Activated CD4-positive, alpha-beta memory T cell treated with anti-CD3 and anti-CD28 coated beads, Interleukin-2, amount 10 ng/mL, durations not matched to agents 7 days and 5 days (primary cell): Measurements from ENCODE around the gene COX7B. TPM values are rescaled to one million over a fixed set of nuclear protein-coding genes. Genes with fewer than 3 reads are reported as not detected.
"Not testable (repeated sequence)": the region's sequence is repeated elsewhere in the genome, so short reads cannot be mapped to it uniquely, and the experiment has no call there.

Experiments used
- CTCF ChIA-PET: fragments of 350-600 bp; sonication (Branson Sonifier 250); formaldehyde crosslinking; loops from one replicate; lab custom pipeline; 2021; ENCODE audit warnings: antibody characterized with exemption, inconsistent platforms; lab: Charles Lee
- POLR2A ChIA-PET: fragments of 350-600 bp; sonication (Branson Sonifier 250); formaldehyde crosslinking; loops from one replicate; lab custom pipeline; 2021; ENCODE audit warnings: antibody characterized with exemption; lab: Charles Lee
- DNase-seq: peaks from one replicate; pipeline ENCODE4 v3.0.0-alpha.2; 2020
- H3K27ac Mint-ChIP-seq: one replicate; pipeline ENCODE4 v1.8.0; 2021; ENCODE audit warnings: mild to moderate bottlenecking, mixed read lengths
- H3K27me3 Mint-ChIP-seq: one replicate; pipeline ENCODE4 v1.8.0; 2021; ENCODE audit warnings: mixed read lengths
- H3K36me3 Mint-ChIP-seq: one replicate; pipeline ENCODE4 v1.8.0; 2021; ENCODE audit warnings: low read depth, mixed read lengths
- H3K4me1 Mint-ChIP-seq: one replicate; pipeline ENCODE4 v1.8.0; 2021; ENCODE audit warnings: mixed read lengths
- H3K4me3 Mint-ChIP-seq: one replicate; pipeline ENCODE4 v1.8.0; 2021; ENCODE audit warnings: mild to moderate bottlenecking, mixed read lengths
- H3K9me3 Mint-ChIP-seq: one replicate; pipeline ENCODE4 v1.8.0; 2021; ENCODE audit warnings: mixed read lengths
- total RNA-seq, 2 experiments: library from RNA; stranded (reverse); gene quantifications; one replicate each; pipeline ENCODE4 v1.2.3, GENCODE V29; 2021

COX7B gene
- total RNA-seq, 2 experiments from 2014 or later, result 227 to 250 TPM

DNA sequence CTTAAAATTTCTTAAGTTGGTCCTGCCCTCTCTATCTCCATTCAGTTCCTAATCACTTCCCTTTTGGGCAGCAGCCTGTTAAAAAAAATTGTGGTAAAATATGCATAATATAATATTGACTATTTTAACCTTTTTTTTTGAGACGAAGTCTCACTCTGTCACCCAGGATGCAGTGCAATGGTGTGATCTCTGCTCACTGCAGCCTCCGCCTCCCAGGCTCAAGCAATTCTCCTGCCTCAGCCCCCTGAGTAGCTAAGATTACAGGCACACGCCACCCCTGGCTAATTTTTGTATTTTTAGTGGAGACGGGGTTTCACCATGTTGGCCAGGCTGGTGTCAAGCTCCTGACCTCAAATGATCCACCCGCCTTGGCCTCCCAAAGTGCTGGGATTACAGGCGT is 20.1 kb downstream of the COX7B start:
- DNase-seq, H3K27me3 Mint-ChIP-seq, H3K36me3 Mint-ChIP-seq, CTCF ChIA-PET, POLR2A ChIA-PET, H3K9me3 Mint-ChIP-seq, H3K27ac Mint-ChIP-seq, H3K4me3 Mint-ChIP-seq: not testable (repeated sequence)
- H3K4me1 Mint-ChIP-seq, result peaks cover 12% of the 10 kb centered on the region

DNA sequence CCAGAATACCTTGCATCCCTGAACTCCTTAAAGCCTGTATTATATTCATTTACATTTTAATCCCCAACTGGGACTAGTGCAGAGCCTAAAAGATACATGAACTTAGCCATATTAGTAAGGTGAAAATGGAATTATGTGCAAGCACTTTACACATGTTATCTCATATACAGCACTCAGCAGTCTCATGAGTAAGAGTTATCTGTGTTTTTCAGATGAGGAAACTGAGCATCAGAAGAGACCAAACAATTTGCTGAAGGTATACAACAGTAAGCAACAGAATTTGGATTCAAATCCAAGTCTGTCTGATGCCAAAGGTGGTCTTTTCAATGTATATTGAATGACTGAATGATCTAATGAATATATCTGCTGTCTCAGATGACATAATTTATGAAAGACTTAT is 23.5 kb downstream of the COX7B start:
- Mint-ChIP-seq H3K4me1 (peaks cover 3% of the 10 kb centered on the region), H3K9me3 (peaks cover 3% of the 10 kb centered on the region), H3K36me3 (peaks cover 2% of the 10 kb centered on the region), H3K4me3 (no peak overlapping the region), H3K27me3 (no peaks in the 10 kb centered on the region), H3K27ac (no peak overlapping the region)
- ChIA-PET CTCF (no interaction called here), POLR2A (no interaction called here)
- no peak for DNase-seq

- DNase-seq, result no peak
- peaks cover 3% of the 10 kb centered on the region for H3K4me1 Mint-ChIP-seq
- H3K4me3 Mint-ChIP-seq, result no peak overlapping the region
- CTCF ChIA-PET, result no interaction called here
- POLR2A ChIA-PET, result no interaction called here
- peaks cover 3% of the 10 kb centered on the region for H3K9me3 Mint-ChIP-seq
- H3K36me3 Mint-ChIP-seq, result peaks cover 5% of the 10 kb centered on the region
- H3K27me3 Mint-ChIP-seq, result no peaks in the 10 kb centered on the region
- no peak overlapping the region for H3K27ac Mint-ChIP-seq
These were observed 25.1 kb downstream of the COX7B start for GRCh38 chrX:77924320-77924859.

- H3K27ac Mint-ChIP-seq, result no peak overlapping the region
- H3K4me1 Mint-ChIP-seq, result peaks cover 3% of the 10 kb centered on the region
- POLR2A ChIA-PET, result no interaction called here
- CTCF ChIA-PET, result no interaction called here
- peaks cover 9% of the 10 kb centered on the region for H3K36me3 Mint-ChIP-seq
- no peak overlapping the region for H3K4me3 Mint-ChIP-seq
- H3K9me3 Mint-ChIP-seq, result peaks cover 3% of the 10 kb centered on the region
- no peaks in the 10 kb centered on the region for H3K27me3 Mint-ChIP-seq
- DNase-seq, result no peak
These were observed 26.5 kb downstream of the COX7B start for GRCh38 chrX:77925764-77926163.

DNA sequence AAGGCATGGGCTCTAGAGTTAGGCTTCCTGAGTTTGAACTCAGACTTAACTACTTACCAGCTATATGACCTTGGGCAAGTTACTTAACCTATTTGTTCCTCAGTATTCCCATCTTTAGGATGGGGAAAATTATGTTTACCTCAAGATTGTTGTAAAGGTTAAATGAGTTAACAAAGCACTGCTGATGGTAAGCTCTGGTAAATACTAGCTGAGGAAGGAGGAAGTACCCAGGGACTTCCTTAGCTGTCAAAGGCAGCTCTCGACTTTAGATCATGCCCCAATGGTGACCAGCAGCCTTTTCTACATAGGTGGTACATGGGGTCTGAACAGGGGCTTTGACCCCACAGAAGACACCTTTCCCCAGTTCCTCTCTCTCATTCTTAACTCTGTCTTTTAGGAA is 31.3 kb downstream of the COX7B start:
- peaks cover 8% of the 10 kb centered on the region for H3K36me3 Mint-ChIP-seq
- H3K27me3 Mint-ChIP-seq, result no peaks in the 10 kb centered on the region
- no peaks in the 10 kb centered on the region for H3K9me3 Mint-ChIP-seq
- H3K4me1 Mint-ChIP-seq, result peaks cover 4% of the 10 kb centered on the region
- no peak for DNase-seq
- ChIA-PET POLR2A (no interaction called here), CTCF (no interaction called here)
- no peak overlapping the region for H3K27ac Mint-ChIP-seq
- H3K4me3 Mint-ChIP-seq, result no peak overlapping the region

- H3K4me1 Mint-ChIP-seq, result peaks cover 2% of the 10 kb centered on the region
- H3K4me3 Mint-ChIP-seq, result no peak overlapping the region
- H3K9me3 Mint-ChIP-seq, result no peaks in the 10 kb centered on the region
- H3K27ac Mint-ChIP-seq, result no peak overlapping the region
- no peak for DNase-seq
- ChIA-PET CTCF (no interaction called here), POLR2A (no interaction called here)
- H3K27me3 Mint-ChIP-seq, result no peaks in the 10 kb centered on the region
- H3K36me3 Mint-ChIP-seq, result peaks cover 2% of the 10 kb centered on the region
These were observed 36.6 kb downstream of the COX7B start for GRCh38 chrX:77935886-77936285.

- ChIA-PET CTCF (no interaction called here), POLR2A (no interaction called here)
- H3K4me1 Mint-ChIP-seq, result peaks cover 2% of the 10 kb centered on the region
- no peaks in the 10 kb centered on the region for H3K36me3 Mint-ChIP-seq
- no peaks in the 10 kb centered on the region for H3K27me3 Mint-ChIP-seq
- no peak overlapping the region for H3K4me3 Mint-ChIP-seq
- H3K9me3 Mint-ChIP-seq, result no peaks in the 10 kb centered on the region
- H3K27ac Mint-ChIP-seq, result no peak overlapping the region
- DNase-seq, result no peak
These were observed 37.0 kb downstream of the COX7B start for GRCh38 chrX:77936299-77936698.

- POLR2A ChIA-PET, result no interaction called here
- CTCF ChIA-PET, result no interaction called here
- H3K4me3 Mint-ChIP-seq, result no peak overlapping the region
- H3K27ac Mint-ChIP-seq, result no peak overlapping the region
- no peak for DNase-seq
- peaks cover 2% of the 10 kb centered on the region for H3K4me1 Mint-ChIP-seq
- no peaks in the 10 kb centered on the region for H3K9me3 Mint-ChIP-seq
- H3K36me3 Mint-ChIP-seq, result no peaks in the 10 kb centered on the region
- no peaks in the 10 kb centered on the region for H3K27me3 Mint-ChIP-seq
These were observed 38.0 kb downstream of the COX7B start for GRCh38 chrX:77937291-77937690.

DNA sequence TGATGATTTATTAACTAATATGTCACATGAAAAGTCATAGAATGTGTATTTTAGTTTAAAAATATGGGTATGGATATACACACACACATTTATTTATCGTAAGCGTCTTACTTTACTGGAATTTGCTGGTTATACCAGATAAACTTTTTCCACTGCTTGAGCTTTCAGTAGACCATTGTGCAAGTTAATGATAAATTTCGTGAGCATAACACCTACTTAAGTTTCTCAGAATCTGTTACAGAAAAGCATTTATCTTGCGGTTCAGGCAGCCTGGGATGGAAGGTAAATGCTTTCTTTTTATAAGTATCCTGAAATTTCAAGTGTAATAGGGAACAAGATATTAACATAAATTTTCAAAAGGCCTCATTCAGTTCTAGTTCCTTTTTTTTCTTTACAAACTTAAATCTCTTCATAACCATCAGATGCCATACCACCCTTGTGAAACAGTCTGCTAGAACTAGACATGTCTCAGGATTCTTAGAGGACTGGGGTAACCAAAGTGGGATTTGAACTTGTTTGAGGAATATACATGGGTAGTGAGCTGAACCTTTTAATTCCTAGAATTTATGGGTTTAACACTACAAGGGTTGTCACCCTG is 38.9 kb downstream of the COX7B start:
- Mint-ChIP-seq H3K9me3 (no peaks in the 10 kb centered on the region), H3K36me3 (no peaks in the 10 kb centered on the region)
- POLR2A ChIA-PET, result no interaction called here

GRCh38 chrX:77945031-77945430 is 45.8 kb downstream of the COX7B start:
- H3K4me3 Mint-ChIP-seq, DNase-seq, H3K27me3 Mint-ChIP-seq, H3K36me3 Mint-ChIP-seq, H3K9me3 Mint-ChIP-seq, H3K4me1 Mint-ChIP-seq, H3K27ac Mint-ChIP-seq, POLR2A ChIA-PET: not testable (repeated sequence)
- CTCF ChIA-PET, result interaction anchor here (0.5 kb wide), 1 partner anchor 96 kb away, joined by 3 read pairs; no protein-coding TSS in a partner anchor

More for the DNA sequence above, 38.9 kb downstream of the COX7B start:
- no peak overlapping the region for H3K4me3 Mint-ChIP-seq
- CTCF ChIA-PET, result no interaction called here
- H3K27ac Mint-ChIP-seq, result no peak overlapping the region
- no peak for DNase-seq
- peaks cover 3% of the 10 kb centered on the region for H3K4me1 Mint-ChIP-seq
- H3K27me3 Mint-ChIP-seq, result no peaks in the 10 kb centered on the region

- DNase-seq, result no peak
- no peak overlapping the region for H3K4me3 Mint-ChIP-seq
- no peaks in the 10 kb centered on the region for H3K36me3 Mint-ChIP-seq
- no peaks in the 10 kb centered on the region for H3K9me3 Mint-ChIP-seq
- POLR2A ChIA-PET, result no interaction called here
- CTCF ChIA-PET, result no interaction called here
- peaks cover 5% of the 10 kb centered on the region for H3K4me1 Mint-ChIP-seq
- H3K27ac Mint-ChIP-seq, result no peak overlapping the region
- H3K27me3 Mint-ChIP-seq, result no peaks in the 10 kb centered on the region
These were observed 46.8 kb downstream of the COX7B start for GRCh38 chrX:77945910-77946545.

- H3K27me3 Mint-ChIP-seq, result no peaks in the 10 kb centered on the region
- CTCF ChIA-PET, result interaction anchor here (0.7 kb wide), 1 partner anchor 36 kb away, joined by 4 read pairs; no protein-coding TSS in a partner anchor
- H3K9me3 Mint-ChIP-seq, result no peaks in the 10 kb centered on the region
- no peak overlapping the region for H3K4me3 Mint-ChIP-seq
- POLR2A ChIA-PET, result no interaction called here
- peaks cover 5% of the 10 kb centered on the region for H3K4me1 Mint-ChIP-seq
- no peak overlapping the region for H3K27ac Mint-ChIP-seq
- no peak for DNase-seq
- no peaks in the 10 kb centered on the region for H3K36me3 Mint-ChIP-seq
These were observed 47.3 kb downstream of the COX7B start for GRCh38 chrX:77946571-77946970.

- ChIA-PET POLR2A (no interaction called here), CTCF (no interaction called here)
- no peaks in the 10 kb centered on the region for H3K9me3 Mint-ChIP-seq
These were observed 50.6 kb downstream of the COX7B start for GRCh38 chrX:77949840-77950239.

GRCh38 chrX:77952173-77952572 is 52.9 kb downstream of the COX7B start:
- Mint-ChIP-seq H3K4me1 (peaks cover 15% of the 10 kb centered on the region), H3K36me3 (peaks cover 6% of the 10 kb centered on the region), H3K27me3 (no peaks in the 10 kb centered on the region), H3K27ac (no peak overlapping the region), H3K9me3 (no peaks in the 10 kb centered on the region), H3K4me3 (no peak overlapping the region)
- ChIA-PET CTCF (no interaction called here), POLR2A (no interaction called here)
- no peak for DNase-seq

More at GRCh38 chrX:77949840-77950239, 50.6 kb downstream of the COX7B start:
- DNase-seq, result no peak
- Mint-ChIP-seq H3K27ac (no peak overlapping the region), H3K4me3 (no peak overlapping the region), H3K27me3 (no peaks in the 10 kb centered on the region), H3K4me1 (peaks cover 8% of the 10 kb centered on the region), H3K36me3 (no peaks in the 10 kb centered on the region)
